Thymus (tissue), 11 donors: ENCODE data around the gene ZNF333. TPM values are rescaled to one million over a fixed set of nuclear protein-coding genes. Genes with fewer than 3 reads are reported as not detected.
"Not testable (repeated sequence)": the region's sequence is repeated elsewhere in the genome, so short reads cannot be mapped to it uniquely, and the experiment has no call there.

ENCODE experiments used
- DNase-seq, 9 donors: peaks; one replicate each; pipeline ENCODE4 v3.0.0-alpha.2; 2013; ENCODE audit warnings: low spot score in 9 of 9, low read depth in 6 of 9, missing footprints in 1 of 9
- H3K27ac ChIP-seq, 2 donors: one replicate each; pipeline ENCODE4 v1.5.1; 2013; ENCODE audit warnings: control low read depth in 1 of 2, low read depth in 1 of 2, low read length in 1 of 2, mild to moderate bottlenecking in 1 of 2, moderate library complexity in 1 of 2
- H3K27me3 ChIP-seq, 2 donors: one replicate each; pipeline ENCODE4 v1.5.1; 2013; ENCODE audit warnings: low read length in 1 of 2; ENCODE audit not compliant: control insufficient read depth in 2 of 2, insufficient read depth in 1 of 2
- H3K36me3 ChIP-seq, 2 donors: one replicate each; pipeline ENCODE4 v1.5.1; 2013; ENCODE audit warnings: low read length in 1 of 2, mild to moderate bottlenecking in 1 of 2, moderate library complexity in 1 of 2; ENCODE audit not compliant: control insufficient read depth in 2 of 2, insufficient read depth in 2 of 2
- H3K4me1 ChIP-seq, 2 donors: one replicate each; pipeline ENCODE4 v1.5.1; 2013; ENCODE audit warnings: low read length in 2 of 2; ENCODE audit not compliant: control insufficient read depth in 2 of 2, insufficient read depth in 2 of 2
- H3K4me3 ChIP-seq, 2 donors: one replicate each; pipeline ENCODE4 v1.5.1; 2013; ENCODE audit warnings: low read length in 2 of 2, control low read depth in 1 of 2, mild to moderate bottlenecking in 1 of 2
- H3K9me3 ChIP-seq, 2 donors: one replicate each; pipeline ENCODE4 v1.5.1; 2013; ENCODE audit warnings: low read length in 1 of 2, mild to moderate bottlenecking in 1 of 2; ENCODE audit not compliant: control insufficient read depth in 2 of 2, insufficient read depth in 1 of 2
- WGBS: extraction: QIAGEN DNeasy Blood & Tissue Kit; methylation state at CpG from one replicate; pipeline ENCODE4 v1.1.7; 2013; 5-methylcytosine and 5-hydroxymethylcytosine counted together
- polyA plus RNA-seq: library from polyadenylated mRNA; stranded (reverse); fragments of 200-250 nt; gene quantifications from one replicate; pipeline ENCODE4 v1.2.3, GENCODE V29; 2013
- total RNA-seq: library from RNA; stranded (reverse); fragments of 120-200 nt; gene quantifications from one replicate; pipeline ENCODE4 v1.2.4, GENCODE V29; 2013
- donor health status: healthy.

The ZNF333 gene
- total and polyA plus RNA-seq, 2 donors, result 6.8 to 14.5 TPM

DNA sequence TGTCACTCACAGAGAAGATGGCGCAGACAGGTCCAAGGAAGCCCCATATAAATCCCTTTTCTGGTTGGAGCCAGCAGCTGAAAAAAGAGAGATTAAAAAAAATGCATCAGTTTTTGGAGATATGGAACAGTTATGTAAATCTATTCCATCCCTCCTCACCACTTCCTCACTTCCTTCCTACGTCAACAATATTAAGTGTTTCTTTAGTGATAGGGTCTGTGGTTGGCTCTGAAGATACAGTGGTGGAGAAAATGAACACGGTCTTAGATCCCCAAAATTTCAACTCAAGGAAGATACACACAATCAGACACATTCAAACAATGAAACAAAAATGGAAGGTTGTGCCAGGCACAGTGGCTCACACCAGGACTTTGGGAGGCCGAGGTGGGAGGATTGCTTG is 57.0 kb downstream of the ZNF333 start:
- no peaks in the 10 kb centered on the region for H3K9me3 ChIP-seq
- no peak overlapping the region for H3K4me3 ChIP-seq
- H3K36me3 ChIP-seq, result no peaks in the 10 kb centered on the region
- no peak overlapping the region for H3K27ac ChIP-seq
- no peaks in the 10 kb centered on the region for H3K27me3 ChIP-seq
- H3K4me1 ChIP-seq, result no peaks in the 10 kb centered on the region
- 80% methylated on average over 4 of the region's 4 CpGs for WGBS
- DNase-seq, result no peak

GRCh38 chr19:14748601-14749000 is 58.8 kb downstream of the ZNF333 start:
- no peak for DNase-seq
- 89% methylated on average over 6 of the region's 6 CpGs for WGBS
- H3K4me1 ChIP-seq, result no peaks in the 10 kb centered on the region
- no peaks in the 10 kb centered on the region for H3K9me3 ChIP-seq
- H3K27me3 ChIP-seq, result no peaks in the 10 kb centered on the region
- no peak overlapping the region for H3K4me3 ChIP-seq
- no peak overlapping the region for H3K27ac ChIP-seq
- H3K36me3 ChIP-seq, result no peaks in the 10 kb centered on the region

DNA sequence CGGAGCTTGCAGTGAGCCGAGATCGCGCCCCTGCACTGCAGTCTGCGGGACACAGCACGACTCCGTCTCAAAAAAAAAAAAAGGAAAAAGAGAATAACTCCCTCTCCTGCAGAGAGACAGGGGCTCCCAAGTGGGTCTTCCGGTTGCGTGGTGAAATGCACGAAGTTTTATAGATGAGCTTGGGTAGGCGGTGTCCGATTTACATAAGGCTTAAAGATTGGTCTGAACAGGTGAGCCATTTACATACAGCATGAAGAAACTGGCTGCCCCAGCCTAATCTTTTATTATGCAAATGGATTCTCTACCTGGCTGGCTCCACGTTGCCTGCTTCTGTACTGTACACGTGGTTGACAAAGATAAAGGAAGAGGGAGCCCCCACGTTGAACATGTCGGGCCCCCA is 69.0 kb downstream of the ZNF333 start:
- DNase-seq, result no peak

DNA sequence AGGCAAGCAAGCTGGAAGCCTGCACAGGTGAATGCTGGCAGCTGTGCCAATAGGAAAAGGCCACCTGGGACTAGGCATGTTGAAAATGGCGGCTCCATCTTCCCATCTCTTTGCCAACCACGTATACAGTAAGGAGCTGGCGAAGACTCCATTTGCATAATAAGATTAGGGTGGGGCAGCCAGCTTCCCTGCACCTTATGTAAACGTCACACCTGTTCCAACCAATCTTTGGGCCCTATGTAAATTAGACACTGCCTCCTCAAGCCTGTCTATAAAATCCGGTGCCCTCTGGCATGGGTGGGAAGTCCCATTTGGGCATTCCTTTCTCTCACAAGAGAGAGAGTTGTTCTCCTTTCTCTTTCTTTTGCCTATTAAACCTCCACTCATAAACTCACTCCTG is 71.8 kb downstream of the ZNF333 start:
- Histone ChIP-seq H3K36me3 (peaks cover 0 to 2% of the 10 kb centered on the region in 2 donors), H3K9me3 (no peaks in the 10 kb centered on the region), H3K27me3 (no peaks in the 10 kb centered on the region), H3K4me1 (no peaks in the 10 kb centered on the region), H3K4me3 (no peak overlapping the region), H3K27ac (no peak overlapping the region)
- WGBS, result 91% methylated on average over 5 of the region's 5 CpGs
- no peak for DNase-seq

More for the DNA sequence above, 69.0 kb downstream of the ZNF333 start:
- H3K27ac ChIP-seq, result no peak overlapping the region
- H3K4me1 ChIP-seq, result no peaks in the 10 kb centered on the region
- no peaks in the 10 kb centered on the region for H3K27me3 ChIP-seq
- H3K4me3 ChIP-seq, result no peak overlapping the region
- 92% methylated on average over 16 of the region's 16 CpGs for WGBS
- H3K9me3 ChIP-seq, result no peaks in the 10 kb centered on the region
- no peaks in the 10 kb centered on the region for H3K36me3 ChIP-seq

DNA sequence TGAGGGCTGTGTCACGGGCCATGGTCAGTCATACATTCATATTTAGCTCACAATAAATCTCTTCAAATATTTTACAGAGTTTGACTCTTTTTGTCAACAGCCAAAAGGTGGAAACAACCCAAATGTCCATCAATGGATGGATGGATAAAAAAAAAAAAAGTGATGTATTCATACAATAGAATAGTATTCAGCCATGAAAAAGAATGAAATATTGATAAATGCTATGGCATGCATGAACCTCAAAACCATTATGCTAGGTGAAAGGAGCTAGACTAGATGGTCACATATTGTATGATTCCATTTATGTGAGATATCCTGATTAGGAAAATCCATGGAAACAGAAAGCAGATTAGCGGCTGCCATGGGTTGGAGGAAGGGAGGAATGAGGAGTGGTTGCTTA is 72.3 kb downstream of the ZNF333 start:
- Histone ChIP-seq H3K27ac (no peak overlapping the region), H3K4me1 (no peaks in the 10 kb centered on the region), H3K4me3 (no peak overlapping the region), H3K27me3 (no peaks in the 10 kb centered on the region), H3K36me3 (peaks cover 0 to 2% of the 10 kb centered on the region in 2 donors), H3K9me3 (no peaks in the 10 kb centered on the region)
- WGBS, result 93% methylated on average over 2 of the region's 2 CpGs
- DNase-seq, result no peak

DNA sequence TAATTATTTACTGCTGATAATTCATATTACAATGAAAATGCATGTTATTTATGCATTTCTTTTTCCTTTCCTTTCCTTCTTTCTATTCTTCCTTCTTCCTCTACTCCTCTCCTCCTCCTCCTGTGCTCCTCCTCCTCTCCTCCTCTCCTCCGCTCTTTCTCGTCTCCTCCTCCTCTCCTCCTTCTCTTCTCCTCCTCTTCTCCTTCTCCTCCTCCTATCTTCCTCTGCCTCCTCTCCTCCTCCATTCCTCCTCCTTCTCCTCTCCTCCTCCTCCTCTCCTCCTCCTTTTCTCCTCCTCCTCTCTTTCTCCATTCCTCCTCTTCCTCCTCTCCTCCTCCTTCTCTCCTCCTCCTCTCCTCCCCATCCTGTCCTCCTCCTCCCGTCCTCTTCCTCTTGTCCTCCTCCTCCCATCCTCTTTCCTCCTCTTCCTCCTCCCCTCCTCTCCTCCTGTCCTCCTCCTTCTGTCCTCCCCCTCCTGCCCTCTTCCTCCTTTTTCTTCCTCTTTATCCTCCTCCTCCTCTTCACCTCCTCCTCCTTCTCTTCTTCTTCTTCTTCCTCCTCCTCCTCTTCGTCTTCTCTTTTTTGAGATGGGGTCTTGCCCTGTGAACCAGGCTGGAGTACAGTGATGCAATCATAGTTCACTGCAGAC is 73.8 kb downstream of the ZNF333 start:
- no peak for DNase-seq
- Histone ChIP-seq H3K4me3 (no peak overlapping the region), H3K27me3 (no peaks in the 10 kb centered on the region), H3K27ac (no peak overlapping the region), H3K4me1 (no peaks in the 10 kb centered on the region), H3K9me3 (no peaks in the 10 kb centered on the region), H3K36me3 (peaks cover 0 to 2% of the 10 kb centered on the region in 2 donors)
- WGBS, result 98% methylated on average over 4 of the region's 4 CpGs

DNA sequence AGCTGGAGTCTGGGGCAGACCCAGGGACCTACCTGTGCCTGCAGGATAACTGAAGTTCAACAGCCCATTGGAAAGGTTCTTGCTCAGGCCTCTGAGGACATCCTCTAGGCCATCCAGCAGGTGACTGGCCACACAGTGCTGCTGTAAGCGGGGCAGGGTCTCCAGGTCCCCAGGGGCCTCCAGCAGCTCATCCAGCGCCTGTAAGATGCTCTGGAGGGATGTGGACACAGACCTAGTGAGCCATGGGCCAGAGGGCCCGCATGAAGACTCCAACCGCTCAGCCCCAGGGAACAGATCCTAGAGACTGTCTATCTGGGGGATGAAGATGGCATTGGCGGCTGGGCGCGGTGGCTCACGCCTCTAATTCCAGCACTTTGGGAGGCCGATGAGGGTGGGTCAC is 74.6 kb downstream of the ZNF333 start:
- Histone ChIP-seq H3K4me3 (no peak overlapping the region), H3K36me3 (peaks cover 0 to 2% of the 10 kb centered on the region in 2 donors), H3K27ac (no peak overlapping the region), H3K4me1 (no peaks in the 10 kb centered on the region), H3K27me3 (no peaks in the 10 kb centered on the region), H3K9me3 (no peaks in the 10 kb centered on the region)
- 98% methylated on average over 9 of the region's 9 CpGs for WGBS
- no peak for DNase-seq

DNA sequence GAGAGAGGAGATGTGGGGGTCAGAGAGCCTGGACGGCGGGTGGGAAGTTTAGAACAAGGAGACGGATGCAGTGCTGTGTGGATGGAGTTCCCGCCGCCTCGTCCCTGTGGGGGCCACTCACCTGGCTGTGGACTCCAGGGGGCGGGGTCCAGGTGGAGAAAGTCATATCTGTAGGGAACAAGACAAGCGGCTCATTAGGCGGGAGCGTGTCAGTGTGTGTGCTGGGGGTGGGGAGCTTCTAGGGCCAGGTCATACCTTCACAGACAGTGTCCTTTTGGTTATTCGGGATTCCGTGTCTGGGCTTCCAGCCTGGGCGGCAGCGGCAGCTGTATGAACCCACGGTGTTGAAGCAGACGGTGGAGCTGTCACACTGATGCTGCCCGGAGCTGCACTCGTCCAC is 75.6 kb downstream of the ZNF333 start:
- not testable (repeated sequence) for DNase-seq, H3K4me1 ChIP-seq, H3K36me3 ChIP-seq, H3K4me3 ChIP-seq, H3K27ac ChIP-seq, H3K27me3 ChIP-seq, H3K9me3 ChIP-seq
- WGBS, result 98% methylated on average over 6 of the region's 18 CpGs

DNA sequence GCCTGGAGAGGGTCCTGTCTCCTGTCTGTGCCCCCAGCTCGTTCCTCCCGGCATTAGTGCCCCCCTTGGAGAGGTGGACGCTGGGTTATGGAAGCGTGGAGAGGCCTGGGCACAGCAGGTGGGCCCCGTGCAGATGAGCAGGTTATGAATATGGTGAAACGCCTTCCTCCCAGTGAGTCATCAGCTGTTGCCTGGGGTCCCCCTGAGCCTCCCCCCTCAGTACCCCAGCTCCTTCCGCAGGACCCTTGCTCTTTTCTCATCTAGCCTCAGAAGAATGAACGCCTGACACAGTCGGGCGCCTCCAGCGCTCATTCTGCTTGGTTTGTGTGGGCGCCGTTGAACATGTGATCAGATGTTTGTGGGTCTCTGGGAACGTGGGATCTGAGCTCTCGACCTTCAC is 76.0 kb downstream of the ZNF333 start:
- not testable (repeated sequence) for H3K27me3 ChIP-seq, DNase-seq, H3K4me1 ChIP-seq, H3K9me3 ChIP-seq, H3K4me3 ChIP-seq, H3K27ac ChIP-seq, H3K36me3 ChIP-seq
- WGBS, result 95% methylated on average over 15 of the region's 15 CpGs
